Progenitor cell of endocrine pancreas (in vitro differentiated cells): Measurements from ENCODE around the gene BAZ1B. TPM values are rescaled to one million over a fixed set of nuclear protein-coding genes. Genes with fewer than 3 reads are reported as not detected.
A peak's percentile ranks its signal among the peaks of the same experiment; 100 is the strongest.

Experiments
- DNase-seq: peaks from one replicate; pipeline ENCODE4 v3.0.0; 2021; ENCODE audit warnings: low spot score; ENCODE audit not compliant: unreplicated experiment
- H3K27ac Mint-ChIP-seq: 2 replicates; pipeline ENCODE4 v1.8.0; 2021; ENCODE audit warnings: mild to moderate bottlenecking, moderate library complexity, mixed read lengths
- H3K27me3 Mint-ChIP-seq: 2 replicates; pipeline ENCODE4 v1.8.0; 2021; ENCODE audit warnings: mixed read lengths
- H3K36me3 Mint-ChIP-seq: 2 replicates; pipeline ENCODE4 v1.8.0; 2022; ENCODE audit warnings: mixed read lengths; ENCODE audit not compliant: insufficient read depth
- H3K4me1 Mint-ChIP-seq: 2 replicates; pipeline ENCODE4 v1.8.0; 2021; ENCODE audit warnings: low read depth, mixed read lengths
- H3K4me3 Mint-ChIP-seq: 2 replicates; pipeline ENCODE4 v1.8.0; 2021; ENCODE audit warnings: low read depth, mild to moderate bottlenecking, moderate library complexity, mixed read lengths
- H3K9me3 Mint-ChIP-seq: 2 replicates; pipeline ENCODE4 v1.8.0; 2021; ENCODE audit warnings: low read depth, mixed read lengths
- total RNA-seq: library from RNA; stranded (reverse); gene quantifications from 2 replicates; pipeline ENCODE4 v1.2.1, GENCODE V29; 2021
- TF ChIP-seq, protein P1 (sequence below): fragments of 200-600 bp; sonication (generic); IDR thresholded peaks from one replicate; pipeline ENCODE4 v1.5.0; 2021; ENCODE audit warnings: antibody characterized with exemption, mild to moderate bottlenecking; ENCODE audit not compliant: unreplicated experiment

The BAZ1B gene
- total RNA-seq, 1 donor from 2014 or later: 92.1 TPM

DNA sequence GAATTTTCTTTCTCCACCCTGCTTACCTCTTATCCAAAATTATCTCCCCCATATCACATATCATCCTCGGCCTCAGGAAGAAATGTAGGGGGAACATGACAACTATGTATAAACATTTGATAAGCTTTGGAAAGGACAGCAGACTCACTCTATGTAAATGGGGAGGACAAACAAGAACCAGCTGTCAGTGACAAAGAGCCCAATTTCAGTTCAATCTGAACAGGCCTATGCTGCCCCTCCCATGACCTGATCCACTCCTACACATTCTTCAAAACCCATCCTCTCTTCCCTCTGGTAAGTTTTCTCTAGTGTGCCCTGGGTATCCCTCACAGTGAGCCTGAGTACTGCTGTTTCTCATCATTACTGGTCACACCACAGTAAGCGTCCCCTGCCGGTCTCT lies 67.7 kb downstream of the BAZ1B start:
- peak overlapping the region; percentile 57 for H3K27ac Mint-ChIP-seq
- H3K36me3 Mint-ChIP-seq: peaks cover 36% of the 10 kb centered on the region
- DNase-seq: no peak
- H3K27me3 Mint-ChIP-seq: no peaks in the 10 kb centered on the region
- no peaks in the 10 kb centered on the region for H3K4me1 Mint-ChIP-seq
- TF ChIP-seq, protein P1, sequence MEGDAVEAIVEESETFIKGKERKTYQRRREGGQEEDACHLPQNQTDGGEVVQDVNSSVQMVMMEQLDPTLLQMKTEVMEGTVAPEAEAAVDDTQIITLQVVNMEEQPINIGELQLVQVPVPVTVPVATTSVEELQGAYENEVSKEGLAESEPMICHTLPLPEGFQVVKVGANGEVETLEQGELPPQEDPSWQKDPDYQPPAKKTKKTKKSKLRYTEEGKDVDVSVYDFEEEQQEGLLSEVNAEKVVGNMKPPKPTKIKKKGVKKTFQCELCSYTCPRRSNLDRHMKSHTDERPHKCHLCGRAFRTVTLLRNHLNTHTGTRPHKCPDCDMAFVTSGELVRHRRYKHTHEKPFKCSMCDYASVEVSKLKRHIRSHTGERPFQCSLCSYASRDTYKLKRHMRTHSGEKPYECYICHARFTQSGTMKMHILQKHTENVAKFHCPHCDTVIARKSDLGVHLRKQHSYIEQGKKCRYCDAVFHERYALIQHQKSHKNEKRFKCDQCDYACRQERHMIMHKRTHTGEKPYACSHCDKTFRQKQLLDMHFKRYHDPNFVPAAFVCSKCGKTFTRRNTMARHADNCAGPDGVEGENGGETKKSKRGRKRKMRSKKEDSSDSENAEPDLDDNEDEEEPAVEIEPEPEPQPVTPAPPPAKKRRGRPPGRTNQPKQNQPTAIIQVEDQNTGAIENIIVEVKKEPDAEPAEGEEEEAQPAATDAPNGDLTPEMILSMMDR: no peak
- no peaks in the 10 kb centered on the region for H3K9me3 Mint-ChIP-seq
- no peak overlapping the region for H3K4me3 Mint-ChIP-seq

DNA sequence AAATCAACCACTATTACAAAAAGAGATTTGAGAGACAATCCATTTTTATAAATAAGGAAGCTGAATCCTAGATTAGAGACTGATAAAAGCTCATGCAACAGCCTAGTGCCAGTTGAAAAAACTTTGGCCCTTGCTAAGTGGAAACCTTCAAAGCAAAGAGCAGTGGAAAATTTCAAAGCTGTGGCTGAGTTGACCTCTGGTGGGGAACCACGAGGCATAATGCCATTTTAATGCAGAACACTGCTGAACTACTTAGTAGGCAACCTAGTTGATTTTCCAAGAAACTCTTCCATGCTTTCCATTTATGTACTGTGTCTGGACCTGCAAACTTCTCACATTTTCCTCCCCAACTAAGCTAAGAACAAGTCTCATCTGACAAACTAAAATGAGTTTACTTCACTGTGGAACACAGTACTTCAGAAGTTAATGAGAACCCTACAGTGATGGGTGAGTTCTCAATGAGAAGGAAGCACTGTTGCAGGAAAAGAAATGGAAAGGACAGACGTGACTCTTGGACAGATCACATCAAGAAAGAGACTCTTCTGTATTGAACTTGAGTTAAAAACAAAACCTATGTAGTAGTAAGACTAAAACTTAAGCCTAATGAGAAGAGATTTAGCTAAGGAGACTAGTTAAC lies 69.0 kb downstream of the BAZ1B start:
- Mint-ChIP-seq H3K27ac (peak overlapping the region; percentile 50), H3K4me1 (no peaks in the 10 kb centered on the region), H3K4me3 (no peak overlapping the region), H3K36me3 (peaks cover 35% of the 10 kb centered on the region), H3K27me3 (no peaks in the 10 kb centered on the region), H3K9me3 (no peaks in the 10 kb centered on the region)
- DNase-seq: no peak
- TF ChIP-seq, protein P1: no peak

DNA sequence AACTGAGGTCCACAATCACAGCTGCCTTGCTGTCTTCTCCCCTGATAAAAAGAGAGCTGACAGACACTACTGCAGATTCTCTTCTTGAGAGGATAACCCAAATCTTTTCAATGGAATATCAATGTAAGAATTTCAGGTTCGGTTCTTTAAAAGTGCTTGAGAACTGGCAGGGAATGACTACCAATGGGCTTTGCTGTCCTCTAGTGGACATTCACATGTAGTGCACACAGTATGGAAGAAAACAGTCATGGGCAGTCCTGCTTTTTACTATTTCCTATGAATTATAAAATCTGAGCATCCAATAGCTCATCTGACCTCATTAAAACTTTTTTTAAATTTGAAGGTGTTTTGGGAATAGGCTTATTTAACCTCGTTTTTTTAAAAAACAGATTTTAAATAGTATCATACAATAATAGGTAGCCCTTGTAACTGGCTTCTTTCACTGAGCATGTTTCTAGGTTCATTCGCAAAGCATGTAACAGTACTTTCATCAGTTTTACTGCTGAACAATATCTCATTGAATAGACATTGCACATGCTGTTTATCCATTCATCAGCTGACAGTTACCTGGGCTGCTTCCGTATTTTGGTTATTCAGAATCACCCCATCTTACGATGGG lies 70.2 kb downstream of the BAZ1B start:
- Mint-ChIP-seq H3K27me3 (no peaks in the 10 kb centered on the region), H3K27ac (no peak overlapping the region), H3K36me3 (peaks cover 30% of the 10 kb centered on the region), H3K4me3 (no peak overlapping the region), H3K9me3 (no peaks in the 10 kb centered on the region), H3K4me1 (no peaks in the 10 kb centered on the region)
- no peak for DNase-seq
- TF ChIP-seq, protein P1: peak; percentile 98

DNA sequence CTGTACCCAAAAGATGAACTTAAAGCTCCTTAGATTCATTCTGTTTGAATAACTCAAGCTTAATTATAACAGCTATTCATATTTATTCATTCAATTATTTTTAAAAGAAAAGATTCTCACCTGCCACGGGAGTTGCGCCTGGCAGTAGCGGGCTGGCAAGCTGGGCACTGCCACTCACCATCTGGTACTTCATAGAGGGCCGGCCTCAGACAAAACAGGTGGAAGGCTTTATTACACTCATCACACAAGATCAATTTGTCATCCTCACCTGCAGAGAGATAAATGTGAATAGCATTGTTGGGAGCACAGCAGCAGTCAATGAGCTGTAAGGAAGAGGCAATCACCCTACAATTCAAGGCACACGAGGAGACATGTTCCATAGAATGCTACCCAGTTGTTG lies 72.7 kb downstream of the BAZ1B start:
- H3K27me3 Mint-ChIP-seq: no peaks in the 10 kb centered on the region
- H3K36me3 Mint-ChIP-seq: peaks cover 28% of the 10 kb centered on the region
- H3K27ac Mint-ChIP-seq: peak overlapping the region; percentile 53
- TF ChIP-seq, protein P1: no peak
- no peak overlapping the region for H3K4me3 Mint-ChIP-seq
- H3K9me3 Mint-ChIP-seq: no peaks in the 10 kb centered on the region
- DNase-seq: no peak
- no peaks in the 10 kb centered on the region for H3K4me1 Mint-ChIP-seq

DNA sequence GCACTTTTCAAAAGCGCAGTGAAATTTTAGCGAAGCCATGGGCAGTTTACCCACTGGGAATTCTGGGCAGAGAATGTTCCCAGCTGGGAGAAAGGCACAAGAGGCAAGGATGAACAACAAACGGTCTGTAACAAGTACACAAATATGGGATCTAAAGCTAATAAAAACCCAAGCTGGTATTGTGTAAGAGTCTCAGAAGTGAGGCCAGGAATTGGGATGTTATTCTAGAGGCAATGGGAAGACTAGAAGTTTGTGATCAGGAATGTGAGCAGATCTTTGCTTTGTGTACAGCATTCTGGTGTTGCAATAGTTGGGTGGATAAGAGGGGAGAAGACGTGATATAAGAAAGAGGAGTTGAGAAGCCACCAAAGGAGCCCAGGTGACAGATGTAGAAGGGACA lies 73.5 kb downstream of the BAZ1B start:
- DNase-seq: no peak
- Mint-ChIP-seq H3K36me3 (peaks cover 28% of the 10 kb centered on the region), H3K4me1 (no peaks in the 10 kb centered on the region), H3K27me3 (no peaks in the 10 kb centered on the region), H3K4me3 (no peak overlapping the region), H3K27ac (peak overlapping the region; percentile 11), H3K9me3 (no peaks in the 10 kb centered on the region)
- TF ChIP-seq, protein P1: no peak
